Measurements from ENCODE around the gene TRIM10. TPM values are rescaled to one million over a fixed set of nuclear protein-coding genes. Genes with fewer than 3 reads are reported as not detected.

Gene TRIM10
- total RNA-seq, 4 donors from 2014 or later, result not detected

- H3K4me3 ChIP-seq, result no peak overlapping the region
- ATAC-seq, result no peak
- in situ Hi-C loops (cut with MboI; ENCODE audit: low sequenced_read_pairs in 4 of 4) (no loop called here), intact Hi-C loops (cut with DNase I; ENCODE audit: low total_unique reads) (no loop called here)
- no peak overlapping the region for H3K27ac ChIP-seq
- H3K27me3 ChIP-seq, result no peaks in the 10 kb centered on the region
- peaks cover 0 to 64% of the 10 kb centered on the region in 2 donors for H3K36me3 ChIP-seq
- H3K9me3 ChIP-seq, result no peaks in the 10 kb centered on the region
- no peaks in the 10 kb centered on the region for H3K4me1 ChIP-seq
- TF ChIP-seq POLR2A (IDR thresholded peaks at IDR 0.05) (no peak), CTCF (IDR thresholded peaks at IDR 0.05 in 4 of 5, conservative IDR thresholded peaks at IDR 0.05 in 1 of 5) (no peak)
- no peak for DNase-seq
Measured at GRCh38 chr6:30196376-30196775, 35.4 kb upstream of the TRIM10 start.

GRCh38 chr6:30195951-30196350, 34.9 kb upstream of the TRIM10 start:
- no peak overlapping the region for H3K4me3 ChIP-seq
- in situ Hi-C loops (cut with MboI; ENCODE audit: low sequenced_read_pairs in 4 of 4), result no loop called here
- no peak for DNase-seq
- H3K27me3 ChIP-seq, result no peaks in the 10 kb centered on the region
- no peak for ATAC-seq
- no peaks in the 10 kb centered on the region for H3K4me1 ChIP-seq
- H3K9me3 ChIP-seq, result no peaks in the 10 kb centered on the region
- H3K27ac ChIP-seq, result no peak overlapping the region
- peaks cover 0 to 64% of the 10 kb centered on the region in 2 donors for H3K36me3 ChIP-seq
- TF ChIP-seq POLR2A (IDR thresholded peaks at IDR 0.05), result no peak
- TF ChIP-seq CTCF (IDR thresholded peaks at IDR 0.05 in 4 of 5, conservative IDR thresholded peaks at IDR 0.05 in 1 of 5), result no peak
- intact Hi-C loops (cut with DNase I; ENCODE audit: low total_unique reads), result no loop called here

- in situ Hi-C loops (cut with MboI; ENCODE audit: low sequenced_read_pairs in 4 of 4) (no loop called here), intact Hi-C loops (cut with DNase I; ENCODE audit: low total_unique reads) (no loop called here)
- no peaks in the 10 kb centered on the region for H3K9me3 ChIP-seq
- TF ChIP-seq CTCF (IDR thresholded peaks at IDR 0.05 in 4 of 5, conservative IDR thresholded peaks at IDR 0.05 in 1 of 5), result no peak
- TF ChIP-seq POLR2A (IDR thresholded peaks at IDR 0.05), result no peak
- no peak overlapping the region for H3K4me3 ChIP-seq
- H3K4me1 ChIP-seq, result no peaks in the 10 kb centered on the region
- peaks cover 0 to 62% of the 10 kb centered on the region in 2 donors for H3K36me3 ChIP-seq
- no peaks in the 10 kb centered on the region for H3K27me3 ChIP-seq
- ATAC-seq (no peak), DNase-seq (no peak)
- no peak overlapping the region for H3K27ac ChIP-seq
Measured at GRCh38 chr6:30194797-30195690, 34.0 kb upstream of the TRIM10 start.

- in situ Hi-C loops (cut with MboI; ENCODE audit: low sequenced_read_pairs in 4 of 4) (no loop called here), intact Hi-C loops (cut with DNase I; ENCODE audit: low total_unique reads) (no loop called here)
- DNase-seq, result no peak
- H3K36me3 ChIP-seq, result peaks cover 0 to 58% of the 10 kb centered on the region in 2 donors
- ATAC-seq, result no peak
- no peak overlapping the region for H3K4me3 ChIP-seq
- no peak for TF ChIP-seq POLR2A (IDR thresholded peaks at IDR 0.05)
- TF ChIP-seq CTCF (IDR thresholded peaks at IDR 0.05 in 4 of 5, conservative IDR thresholded peaks at IDR 0.05 in 1 of 5), result no peak
- no peaks in the 10 kb centered on the region for H3K4me1 ChIP-seq
- H3K9me3 ChIP-seq, result no peaks in the 10 kb centered on the region
- H3K27ac ChIP-seq, result no peak overlapping the region
- H3K27me3 ChIP-seq, result no peaks in the 10 kb centered on the region
Measured at GRCh38 chr6:30192076-30192475, 31.1 kb upstream of the TRIM10 start.

Data from gastrocnemius medialis (tissue), 4 donors.